ENCODE data around the gene GORASP1.

GORASP1 gene

GRCh38 chr3:39124876-39125840, 17.7 kb upstream of the GORASP1 start:
- no peak overlapping the region for H3K27ac ChIP-seq
- H3K36me3 ChIP-seq: no peaks in the 10 kb centered on the region
- TF ChIP-seq, protein P1, sequence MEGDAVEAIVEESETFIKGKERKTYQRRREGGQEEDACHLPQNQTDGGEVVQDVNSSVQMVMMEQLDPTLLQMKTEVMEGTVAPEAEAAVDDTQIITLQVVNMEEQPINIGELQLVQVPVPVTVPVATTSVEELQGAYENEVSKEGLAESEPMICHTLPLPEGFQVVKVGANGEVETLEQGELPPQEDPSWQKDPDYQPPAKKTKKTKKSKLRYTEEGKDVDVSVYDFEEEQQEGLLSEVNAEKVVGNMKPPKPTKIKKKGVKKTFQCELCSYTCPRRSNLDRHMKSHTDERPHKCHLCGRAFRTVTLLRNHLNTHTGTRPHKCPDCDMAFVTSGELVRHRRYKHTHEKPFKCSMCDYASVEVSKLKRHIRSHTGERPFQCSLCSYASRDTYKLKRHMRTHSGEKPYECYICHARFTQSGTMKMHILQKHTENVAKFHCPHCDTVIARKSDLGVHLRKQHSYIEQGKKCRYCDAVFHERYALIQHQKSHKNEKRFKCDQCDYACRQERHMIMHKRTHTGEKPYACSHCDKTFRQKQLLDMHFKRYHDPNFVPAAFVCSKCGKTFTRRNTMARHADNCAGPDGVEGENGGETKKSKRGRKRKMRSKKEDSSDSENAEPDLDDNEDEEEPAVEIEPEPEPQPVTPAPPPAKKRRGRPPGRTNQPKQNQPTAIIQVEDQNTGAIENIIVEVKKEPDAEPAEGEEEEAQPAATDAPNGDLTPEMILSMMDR (IDR thresholded peaks at IDR 0.05; ENCODE audit: low read depth, low read length): peak; percentile 76
- no peak overlapping the region for H3K4me3 ChIP-seq (ENCODE audit: low read depth, low read length)
- DNase-seq: peak; percentile 40
- H3K27me3 ChIP-seq (ENCODE audit: insufficient read depth, low read depth, severe bottlenecking): no peaks in the 10 kb centered on the region
- H3K9me3 ChIP-seq (ENCODE audit: severe bottlenecking): no peaks in the 10 kb centered on the region

- no peaks in the 10 kb centered on the region for H3K9me3 ChIP-seq (ENCODE audit: severe bottlenecking)
- no peaks in the 10 kb centered on the region for H3K27me3 ChIP-seq (ENCODE audit: insufficient read depth, low read depth, severe bottlenecking)
- H3K36me3 ChIP-seq: no peaks in the 10 kb centered on the region
- TF ChIP-seq, protein P1 (IDR thresholded peaks at IDR 0.05; ENCODE audit: low read depth, low read length): no peak
- H3K4me3 ChIP-seq (ENCODE audit: low read depth, low read length): no peak overlapping the region
- H3K27ac ChIP-seq: no peak overlapping the region
- DNase-seq: no peak
Measured at GRCh38 chr3:39122813-39123212, 15.4 kb upstream of the GORASP1 start.

- Histone ChIP-seq H3K27me3 (ENCODE audit: insufficient read depth, low read depth, severe bottlenecking) (no peaks in the 10 kb centered on the region), H3K9me3 (ENCODE audit: severe bottlenecking) (no peaks in the 10 kb centered on the region), H3K27ac (no peak overlapping the region), H3K4me3 (ENCODE audit: low read depth, low read length) (no peak overlapping the region), H3K36me3 (no peaks in the 10 kb centered on the region)
- TF ChIP-seq, protein P1 (IDR thresholded peaks at IDR 0.05; ENCODE audit: low read depth, low read length): no peak
- no peak for DNase-seq
Measured at GRCh38 chr3:39121621-39122020, 14.2 kb upstream of the GORASP1 start.

GRCh38 chr3:39118931-39119660, 11.7 kb upstream of the GORASP1 start:
- no peak overlapping the region for H3K4me3 ChIP-seq (ENCODE audit: low read depth, low read length)
- DNase-seq: no peak
- TF ChIP-seq, protein P1 (IDR thresholded peaks at IDR 0.05; ENCODE audit: low read depth, low read length): no peak
- H3K36me3 ChIP-seq: no peaks in the 10 kb centered on the region
- H3K27ac ChIP-seq: no peak overlapping the region
- no peaks in the 10 kb centered on the region for H3K9me3 ChIP-seq (ENCODE audit: severe bottlenecking)
- H3K27me3 ChIP-seq (ENCODE audit: insufficient read depth, low read depth, severe bottlenecking): no peaks in the 10 kb centered on the region

DNA sequence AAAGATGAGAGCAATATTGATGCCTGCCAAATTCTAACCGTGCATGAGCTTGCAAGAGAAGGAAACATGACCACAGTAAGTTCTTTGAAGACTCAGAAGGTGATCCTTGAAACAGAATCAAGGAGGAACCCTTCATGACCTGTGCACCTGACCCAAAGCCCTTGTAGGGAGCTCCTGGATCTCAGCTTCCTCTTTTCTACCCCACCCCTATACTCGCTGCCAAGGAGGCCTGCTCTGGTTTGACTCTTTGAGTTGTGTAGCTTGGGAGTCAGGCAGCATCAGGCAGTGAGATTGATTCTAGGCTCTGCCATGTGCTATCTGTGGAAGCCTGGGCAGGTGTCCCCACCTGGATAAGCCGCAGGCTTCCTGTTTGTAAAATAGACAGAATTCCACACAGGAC, 10.7 kb upstream of the GORASP1 start:
- Histone ChIP-seq H3K9me3 (ENCODE audit: severe bottlenecking) (no peaks in the 10 kb centered on the region), H3K27ac (no peak overlapping the region), H3K36me3 (no peaks in the 10 kb centered on the region), H3K27me3 (ENCODE audit: insufficient read depth, low read depth, severe bottlenecking) (no peaks in the 10 kb centered on the region), H3K4me3 (ENCODE audit: low read depth, low read length) (no peak overlapping the region)
- DNase-seq: no peak
- TF ChIP-seq, protein P1 (IDR thresholded peaks at IDR 0.05; ENCODE audit: low read depth, low read length): no peak
